ENCODE measurements around the gene SERPING1. TPM values are rescaled to one million over a fixed set of nuclear protein-coding genes. Genes with fewer than 3 reads are reported as not detected.
"Not testable (repeated sequence)": the region's sequence is repeated elsewhere in the genome, so short reads cannot be mapped to it uniquely, and the experiment has no call there.

SERPING1 gene
- total RNA-seq, 2 donors from 2014 or later: not detected

DNA sequence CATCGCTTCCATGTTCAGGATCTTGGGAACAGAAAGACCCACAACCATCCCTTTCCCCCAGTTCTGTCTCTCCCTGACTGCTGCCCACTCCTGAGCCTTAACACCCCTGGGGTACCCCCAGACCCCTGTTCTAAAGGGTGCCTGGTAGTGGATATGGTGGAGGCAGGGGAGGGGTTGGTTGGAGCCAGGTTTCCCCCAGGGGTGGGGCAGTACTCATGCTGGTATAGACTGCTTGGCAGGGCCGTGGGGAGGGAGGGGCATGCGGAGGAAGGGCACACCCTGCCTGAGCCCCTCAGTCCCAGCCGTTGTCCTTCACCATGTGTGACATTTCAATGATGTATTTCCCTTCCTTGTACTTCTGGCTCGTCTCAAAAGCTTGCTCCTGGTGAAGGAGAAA, 48.2 kb downstream of the SERPING1 start:
- Mint-ChIP-seq H3K4me3 (no peak overlapping the region), H3K9me3 (no peaks in the 10 kb centered on the region), H3K27ac (no peak overlapping the region), H3K36me3 (ENCODE audit: insufficient read depth in 2 of 2) (no peaks in the 10 kb centered on the region), H3K4me1 (ENCODE audit: low read depth) (peaks cover 46% of the 10 kb centered on the region), H3K27me3 (ENCODE audit: low read depth) (peaks cover 49% of the 10 kb centered on the region)
- DNase-seq (no peak), ATAC-seq (replicated peaks in 1 of 2) (no peak)

DNA sequence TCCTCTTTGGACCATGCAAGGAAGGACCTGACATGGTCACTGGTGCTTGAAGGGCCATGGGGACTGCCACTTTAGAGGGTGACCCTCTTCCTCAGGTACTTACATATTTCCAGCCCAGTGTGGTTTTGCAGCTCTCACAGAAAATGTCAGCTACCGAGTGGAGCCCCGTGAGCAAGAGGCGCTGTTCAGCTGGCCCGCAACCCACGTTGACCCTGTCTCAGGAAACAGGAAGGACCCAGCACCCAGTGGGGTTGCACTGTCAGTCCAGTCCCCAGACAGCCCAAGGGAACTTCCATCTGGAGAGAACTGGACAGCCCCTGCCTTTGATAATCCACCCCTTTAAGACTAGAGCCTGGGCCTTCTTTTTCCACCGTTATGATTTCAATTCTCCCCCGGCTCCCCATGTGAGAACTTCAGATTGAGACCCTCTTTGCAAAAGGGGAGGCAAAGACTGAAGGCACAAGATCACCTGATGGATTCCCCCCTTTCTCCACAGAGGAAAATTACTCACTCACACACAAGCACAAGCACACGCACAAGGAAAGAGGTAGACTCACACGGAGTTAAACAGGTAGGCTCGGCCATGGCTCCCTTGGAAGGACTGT, 48.8 kb downstream of the SERPING1 start:
- H3K27ac Mint-ChIP-seq: no peak overlapping the region
- peaks cover 49% of the 10 kb centered on the region for H3K27me3 Mint-ChIP-seq (ENCODE audit: low read depth)
- no peak for DNase-seq
- peaks cover 46% of the 10 kb centered on the region for H3K4me1 Mint-ChIP-seq (ENCODE audit: low read depth)
- no peak for ATAC-seq (replicated peaks in 1 of 2)
- no peaks in the 10 kb centered on the region for H3K9me3 Mint-ChIP-seq
- H3K4me3 Mint-ChIP-seq: peak overlapping the region; percentile 29 to 72
- H3K36me3 Mint-ChIP-seq (ENCODE audit: insufficient read depth in 2 of 2): no peaks in the 10 kb centered on the region

DNA sequence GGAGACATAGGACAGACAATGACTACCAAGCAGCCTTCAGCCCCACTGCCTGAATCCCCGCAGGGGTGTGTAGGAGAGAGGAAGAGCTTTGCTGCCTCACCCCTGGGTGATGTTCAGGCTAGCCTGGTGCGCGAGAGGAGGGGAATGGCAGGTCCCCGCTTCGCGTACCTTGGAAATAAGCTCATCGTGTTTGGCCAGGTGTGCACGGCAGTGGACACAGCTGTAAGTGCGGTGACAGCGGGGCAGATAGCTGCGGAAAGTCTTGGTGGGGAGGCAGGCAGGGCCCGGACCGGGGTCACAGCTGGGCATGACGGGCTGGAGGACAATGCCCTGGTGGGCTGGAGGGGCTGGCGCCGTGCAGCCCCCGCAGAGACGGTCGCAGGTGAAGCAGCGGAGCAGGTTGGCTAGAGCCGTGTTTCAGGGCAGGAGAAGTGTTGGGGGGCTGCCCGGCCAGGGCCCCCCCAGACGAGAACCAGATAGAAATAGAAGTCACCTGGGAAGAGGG, 49.4 kb downstream of the SERPING1 start:
- ATAC-seq (replicated peaks in 1 of 2): no peak
- Mint-ChIP-seq H3K4me1 (ENCODE audit: low read depth) (peaks cover 46% of the 10 kb centered on the region), H3K27me3 (ENCODE audit: low read depth) (peaks cover 49% of the 10 kb centered on the region), H3K36me3 (ENCODE audit: insufficient read depth in 2 of 2) (no peaks in the 10 kb centered on the region), H3K9me3 (no peaks in the 10 kb centered on the region), H3K27ac (no peak overlapping the region), H3K4me3 (peak overlapping the region; percentile 29 to 72)
- no peak for DNase-seq

DNA sequence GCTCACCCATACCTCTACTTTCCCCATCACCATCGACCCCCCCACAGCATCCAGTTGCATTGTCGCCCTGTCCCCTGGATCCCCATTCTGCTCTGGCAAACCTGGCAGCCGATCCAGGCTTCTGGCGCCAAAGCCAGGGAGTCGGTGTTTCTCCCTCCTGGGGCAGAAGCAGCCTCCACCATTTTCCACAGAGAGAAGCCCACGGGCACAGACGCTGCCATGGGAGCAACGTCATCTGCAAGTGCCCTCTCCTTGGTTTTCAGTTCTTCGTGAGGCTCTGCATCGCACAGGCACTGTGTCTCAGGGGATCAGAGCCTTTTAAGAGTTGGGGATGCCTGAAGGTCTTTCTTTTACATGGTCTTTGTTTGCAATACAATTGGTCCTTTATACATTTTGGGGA, 49.9 kb downstream of the SERPING1 start:
- H3K4me1 Mint-ChIP-seq (ENCODE audit: low read depth): peaks cover 48% of the 10 kb centered on the region
- ATAC-seq (replicated peaks in 1 of 2) (no peak), DNase-seq (no peak)
- H3K36me3 Mint-ChIP-seq (ENCODE audit: insufficient read depth in 2 of 2): no peaks in the 10 kb centered on the region
- peaks cover 49% of the 10 kb centered on the region for H3K27me3 Mint-ChIP-seq (ENCODE audit: low read depth)
- no peak overlapping the region for H3K27ac Mint-ChIP-seq
- no peaks in the 10 kb centered on the region for H3K9me3 Mint-ChIP-seq
- H3K4me3 Mint-ChIP-seq: peak overlapping the region in 1 of 2 donors; percentile 93

DNA sequence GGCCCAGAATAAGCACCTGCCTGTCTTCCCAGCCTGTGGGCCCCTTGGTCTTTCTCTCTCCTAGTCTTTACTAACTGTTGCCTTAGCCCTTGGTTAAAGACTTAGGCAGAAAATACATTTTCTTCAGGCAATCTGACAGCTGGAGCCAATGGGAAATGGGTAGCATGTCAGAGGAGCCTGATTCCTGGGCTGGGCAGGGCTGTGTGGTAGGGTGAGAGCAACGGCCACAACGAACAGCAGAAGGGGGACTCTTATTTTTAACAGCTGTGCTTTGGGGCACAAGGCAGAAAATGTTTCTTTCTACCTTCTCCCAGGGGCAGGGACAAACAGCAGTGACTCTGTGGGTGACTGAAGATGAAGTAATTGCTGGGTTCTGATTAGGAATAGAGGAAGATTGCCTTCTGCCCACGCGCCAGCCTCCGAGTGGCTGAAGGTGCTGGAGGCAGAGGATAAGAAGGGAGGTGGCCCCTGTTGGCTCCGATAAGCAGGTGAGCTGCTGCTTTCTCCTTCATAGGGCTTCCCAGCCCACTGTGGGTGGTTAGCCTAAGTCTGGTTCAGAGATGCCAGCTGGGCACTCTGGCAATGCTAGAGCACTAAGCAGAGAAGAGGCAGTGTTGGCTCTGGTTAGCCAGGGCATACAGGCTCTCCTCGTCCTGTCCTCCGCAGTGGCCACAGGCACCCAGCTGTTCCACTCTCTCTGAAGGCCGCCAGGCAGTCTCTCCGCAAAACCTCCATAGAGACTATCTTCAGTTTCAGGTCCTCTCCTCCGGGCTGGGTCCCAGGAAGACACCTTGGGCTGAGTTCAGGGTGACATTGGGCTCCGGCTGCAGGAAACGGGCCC, 50.7 kb downstream of the SERPING1 start:
- no peaks in the 10 kb centered on the region for H3K9me3 Mint-ChIP-seq
- H3K27me3 Mint-ChIP-seq (ENCODE audit: low read depth): peaks cover 49% of the 10 kb centered on the region
- peaks cover 56% of the 10 kb centered on the region for H3K4me1 Mint-ChIP-seq (ENCODE audit: low read depth)
- DNase-seq (peak in 1 of 2 donors; percentile 36), ATAC-seq (replicated peaks in 1 of 2) (no peak)
- H3K4me3 Mint-ChIP-seq: peak overlapping the region; percentile 81 to 93
- H3K27ac Mint-ChIP-seq: no peak overlapping the region
- no peaks in the 10 kb centered on the region for H3K36me3 Mint-ChIP-seq (ENCODE audit: insufficient read depth in 2 of 2)

DNA sequence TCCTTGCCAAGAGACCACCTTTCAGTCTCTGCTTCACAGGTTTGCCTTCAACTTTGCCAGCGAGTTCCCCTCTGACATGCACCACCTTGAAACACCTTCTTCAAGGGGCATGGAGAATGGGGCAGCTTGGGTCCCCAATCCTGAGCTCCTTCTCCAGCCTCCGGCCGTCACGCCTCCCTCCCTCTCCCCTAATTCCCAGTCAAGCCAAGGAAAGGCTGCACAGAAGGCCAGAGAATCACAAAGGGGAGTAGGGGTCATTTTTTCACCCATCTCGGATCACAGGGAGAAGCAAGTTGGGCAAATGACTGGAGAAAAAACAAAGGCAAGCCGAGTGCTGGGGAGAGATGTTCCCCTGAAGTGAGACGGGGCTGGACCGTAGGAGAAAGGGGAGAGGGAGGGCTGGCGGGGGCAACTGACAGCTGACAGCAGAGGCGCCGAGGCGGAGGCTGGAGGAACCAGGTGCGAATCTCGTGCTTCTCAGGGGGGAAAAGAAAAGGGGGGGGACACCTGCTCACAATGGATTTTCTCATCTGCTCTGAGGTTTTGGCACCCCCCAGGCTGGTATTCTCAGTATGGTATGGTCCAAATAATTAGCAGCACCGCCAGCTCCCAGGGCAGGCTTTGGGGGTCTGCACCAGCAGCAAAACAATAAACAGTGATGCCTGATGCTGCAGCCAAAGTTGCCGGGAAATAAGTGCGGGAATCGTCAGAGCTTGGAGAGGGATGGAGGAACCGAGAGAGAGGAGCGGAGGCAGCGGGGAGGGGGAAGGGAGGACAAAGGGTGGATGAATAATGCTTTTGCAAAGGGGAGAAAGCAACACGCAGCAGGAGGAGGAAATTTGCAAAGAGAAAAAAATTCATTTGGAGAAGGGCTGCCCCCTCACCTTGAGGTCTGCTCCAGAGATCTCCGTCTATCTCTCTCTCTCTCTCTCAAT, 51.6 kb downstream of the SERPING1 start:
- Mint-ChIP-seq H3K27ac (no peak overlapping the region), H3K36me3 (ENCODE audit: insufficient read depth in 2 of 2) (no peaks in the 10 kb centered on the region), H3K9me3 (no peaks in the 10 kb centered on the region), H3K4me1 (ENCODE audit: low read depth) (peaks cover 58% of the 10 kb centered on the region), H3K27me3 (ENCODE audit: low read depth) (peaks cover 49% of the 10 kb centered on the region), H3K4me3 (peak overlapping the region; percentile 81 to 93)
- DNase-seq (no peak), ATAC-seq (replicated peaks in 1 of 2) (peak; percentile 9 to 14)

DNA sequence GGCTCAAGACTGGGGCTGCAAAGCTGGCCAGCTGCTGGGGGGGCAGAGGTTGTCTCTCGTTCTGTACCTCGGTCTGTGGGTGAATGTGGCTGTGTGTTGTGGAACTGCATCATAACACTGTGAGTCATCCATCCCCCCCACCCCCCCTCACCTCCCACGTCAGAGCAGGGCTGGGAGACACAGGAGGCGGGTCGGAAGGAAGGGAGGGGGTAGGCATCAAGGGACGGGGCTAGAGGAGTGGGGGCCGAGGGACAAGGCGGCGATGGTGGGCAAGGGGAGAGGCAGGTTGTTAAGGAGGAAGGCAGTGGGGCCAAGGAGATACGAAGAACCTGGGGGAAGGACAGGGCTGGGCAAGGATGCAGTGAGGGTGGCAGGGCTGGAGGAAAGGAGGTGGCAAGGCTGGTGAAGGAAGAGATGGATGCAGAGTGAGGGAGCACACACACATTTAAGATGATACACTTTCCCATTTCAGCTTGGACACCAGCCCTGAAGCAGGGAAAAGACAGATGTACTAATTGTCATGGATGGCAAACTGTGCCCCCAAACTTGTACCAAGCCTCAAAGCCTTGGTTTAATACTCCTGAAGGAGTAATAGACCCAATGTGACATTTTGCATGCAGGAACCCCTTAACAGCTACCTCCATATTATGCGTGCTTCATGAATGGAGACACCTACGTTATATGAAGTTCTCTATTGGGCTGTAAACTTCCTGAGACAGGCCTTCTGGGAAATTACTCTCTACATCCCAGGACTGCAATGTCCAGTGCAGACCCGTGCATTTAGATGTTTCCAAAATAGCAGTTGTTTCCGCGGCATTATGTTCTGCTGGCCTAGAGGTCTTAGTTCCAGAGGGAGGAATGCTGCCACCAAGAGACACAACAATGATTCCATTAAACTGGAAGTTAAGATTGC, 52.6 kb downstream of the SERPING1 start, which contains the start of gene YPEL4:
YPEL4 (minus strand) TSS at position 87 of the 913 bp plus-strand sequence. CDS start 2,805 bp downstream, outside the sequence.
- Mint-ChIP-seq H3K36me3 (ENCODE audit: insufficient read depth in 2 of 2) (no peaks in the 10 kb centered on the region), H3K4me3 (peak within 1 kb of the TSS; percentile 81 to 93), H3K9me3 (no peaks in the 10 kb centered on the region), H3K27me3 (ENCODE audit: low read depth) (peaks cover 42% of the 10 kb centered on the region), H3K27ac (peak within 1 kb of the TSS; percentile 71), H3K4me1 (ENCODE audit: low read depth) (peaks cover 58% of the 10 kb centered on the region)
- ATAC-seq (replicated peaks in 1 of 2) (peak; percentile 85 to 86), DNase-seq (peak; percentile 66 to 68)

DNA sequence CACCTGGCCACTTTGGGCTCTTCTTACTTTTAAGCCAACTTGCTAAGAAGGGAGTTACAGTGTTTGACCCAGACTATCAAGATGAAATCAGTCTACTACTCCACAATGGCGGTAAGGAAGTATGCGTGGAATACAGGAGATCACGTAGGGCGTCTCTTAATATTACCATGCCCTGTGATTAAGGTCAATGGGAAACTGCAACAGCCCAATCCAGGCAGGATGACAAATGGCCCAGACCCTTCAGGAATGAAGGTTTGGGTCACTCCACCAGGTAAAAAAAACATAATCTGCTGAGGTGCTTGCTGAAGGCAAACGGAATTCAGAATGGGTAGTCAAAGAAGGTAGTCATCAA, 53.2 kb downstream of the SERPING1 start:
- Mint-ChIP-seq H3K4me3 (no peak overlapping the region), H3K27me3 (ENCODE audit: low read depth) (peaks cover 37% of the 10 kb centered on the region), H3K9me3 (no peaks in the 10 kb centered on the region), H3K4me1 (ENCODE audit: low read depth) (peaks cover 57% of the 10 kb centered on the region), H3K36me3 (ENCODE audit: insufficient read depth in 2 of 2) (no peaks in the 10 kb centered on the region), H3K27ac (no peak overlapping the region)
- DNase-seq: no peak
- ATAC-seq (replicated peaks in 1 of 2): no peak

DNA sequence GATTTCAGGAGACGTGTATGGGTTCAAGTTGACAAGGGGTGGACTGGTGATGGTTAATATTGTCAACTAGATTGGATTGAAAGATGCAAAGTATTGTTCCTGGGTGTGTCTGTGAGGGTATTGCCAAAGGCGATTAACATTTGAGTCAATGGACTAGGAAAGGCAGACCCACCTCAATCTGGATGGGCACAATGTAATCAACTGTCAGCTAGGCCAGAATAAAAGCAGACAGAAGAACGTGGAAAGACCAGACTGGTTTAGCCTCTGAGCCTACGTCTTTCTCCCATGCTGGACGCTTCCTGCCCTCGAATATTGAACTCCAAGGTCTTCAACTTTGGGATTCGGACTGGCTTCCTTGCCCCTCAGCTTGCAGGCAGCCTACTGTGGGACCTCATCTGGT, 53.9 kb downstream of the SERPING1 start:
- Mint-ChIP-seq H3K27ac (peak overlapping the region; percentile 31), H3K4me1 (ENCODE audit: low read depth) (peaks cover 53% of the 10 kb centered on the region), H3K4me3 (no peak overlapping the region), H3K36me3 (ENCODE audit: insufficient read depth in 2 of 2) (no peaks in the 10 kb centered on the region), H3K27me3 (ENCODE audit: low read depth) (peaks cover 30% of the 10 kb centered on the region), H3K9me3 (no peaks in the 10 kb centered on the region)
- ATAC-seq (replicated peaks in 1 of 2) (no peak), DNase-seq (no peak)

DNA sequence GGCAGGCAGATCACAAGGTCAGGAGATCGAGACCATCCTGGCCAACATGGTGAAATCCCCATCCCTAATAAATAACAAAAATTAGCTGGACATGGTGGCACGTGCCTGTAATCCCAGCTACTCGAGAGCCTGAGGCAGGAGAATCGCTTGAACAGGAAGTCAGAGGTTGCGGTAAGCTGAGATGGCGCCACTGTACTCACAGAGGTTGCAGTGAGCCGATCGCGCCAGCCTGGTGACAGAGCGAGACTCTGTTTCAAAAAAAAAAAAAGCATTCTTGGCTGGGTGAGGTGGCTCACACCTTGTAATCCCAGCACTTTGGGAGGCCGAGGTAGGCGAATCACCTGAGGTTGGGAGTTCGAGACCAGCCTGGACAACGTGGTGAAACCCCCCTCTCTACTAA, 54.7 kb downstream of the SERPING1 start:
- not testable (repeated sequence) for H3K9me3 Mint-ChIP-seq; H3K27ac Mint-ChIP-seq; ATAC-seq (replicated peaks in 1 of 2); H3K36me3 Mint-ChIP-seq (ENCODE audit: insufficient read depth in 2 of 2)
- peaks cover 51% of the 10 kb centered on the region for H3K4me1 Mint-ChIP-seq (ENCODE audit: low read depth)
- peak in 1 of 2 donors; percentile 35 for DNase-seq
- H3K4me3 Mint-ChIP-seq: peak overlapping the region; percentile 43 to 50
- H3K27me3 Mint-ChIP-seq (ENCODE audit: low read depth): peaks cover 22% of the 10 kb centered on the region

DNA sequence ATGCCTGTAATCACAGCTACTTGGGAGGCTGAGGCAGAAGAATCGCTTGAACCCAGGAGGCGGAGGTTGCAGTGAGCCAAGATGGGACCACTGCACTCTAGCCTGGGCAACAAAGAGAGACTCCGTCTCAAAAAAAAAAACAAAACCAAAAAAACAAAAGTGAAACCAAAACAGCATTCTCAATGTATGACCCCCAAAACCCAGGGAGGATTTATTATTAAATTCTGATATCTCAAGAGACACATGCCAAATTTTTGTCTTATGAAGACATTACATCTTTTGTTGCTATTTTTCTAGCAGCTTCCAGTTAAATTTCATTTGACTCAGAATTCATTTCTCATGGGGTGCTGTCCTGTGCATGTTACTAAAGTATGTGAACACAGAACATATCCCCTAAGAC, 55.2 kb downstream of the SERPING1 start:
- Mint-ChIP-seq H3K36me3 (ENCODE audit: insufficient read depth in 2 of 2) (peaks cover 0 to 1% of the 10 kb centered on the region in 2 donors), H3K4me3 (peak overlapping the region; percentile 43 to 50), H3K9me3 (no peaks in the 10 kb centered on the region), H3K4me1 (ENCODE audit: low read depth) (peaks cover 47% of the 10 kb centered on the region), H3K27ac (no peak overlapping the region), H3K27me3 (ENCODE audit: low read depth) (peaks cover 17% of the 10 kb centered on the region)
- DNase-seq (no peak), ATAC-seq (replicated peaks in 1 of 2) (no peak)

DNA sequence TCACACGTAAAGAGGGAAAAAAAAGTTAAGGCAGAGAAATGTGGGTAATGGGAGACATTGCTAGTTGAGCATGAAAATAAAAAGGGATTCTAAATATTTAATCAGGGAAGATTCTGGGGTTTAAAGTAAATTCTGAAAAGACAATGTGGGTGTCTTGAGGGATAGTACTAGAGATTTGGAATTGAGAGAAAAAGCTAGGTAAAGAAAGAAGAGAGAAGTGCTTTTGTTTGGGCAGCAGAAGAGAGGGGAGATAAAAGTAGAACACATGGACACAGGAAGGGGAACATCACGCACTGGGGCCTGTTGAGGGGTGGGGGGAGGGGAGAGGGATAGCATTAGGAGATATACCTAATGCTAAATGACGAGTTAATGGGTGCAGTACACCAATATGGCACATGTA, 55.7 kb downstream of the SERPING1 start:
- no peak for ATAC-seq (replicated peaks in 1 of 2)
- no peak for DNase-seq
- H3K4me3 Mint-ChIP-seq: peak overlapping the region in 1 of 2 donors; percentile 43
- peaks cover 43% of the 10 kb centered on the region for H3K4me1 Mint-ChIP-seq (ENCODE audit: low read depth)
- H3K36me3 Mint-ChIP-seq (ENCODE audit: insufficient read depth in 2 of 2): peaks cover 0 to 2% of the 10 kb centered on the region in 2 donors
- H3K27ac Mint-ChIP-seq: peak overlapping the region; percentile 8
- H3K27me3 Mint-ChIP-seq (ENCODE audit: low read depth): peaks cover 12% of the 10 kb centered on the region
- no peaks in the 10 kb centered on the region for H3K9me3 Mint-ChIP-seq
